GM18873 (cell line): ENCODE measurements around the gene PGLYRP2.
"Not testable (repeated sequence)": the region's sequence is repeated elsewhere in the genome, so short reads cannot be mapped to it uniquely, and the experiment has no call there.

Source experiments
- ATAC-seq: cut with Tn5 transposase; IDR thresholded peaks from one replicate; pipeline ENCODE4 v1.9.1; 2021; ENCODE audit warnings: mild to moderate bottlenecking, moderate library complexity, moderate number of reproducible peaks; ENCODE audit not compliant: unreplicated experiment, low FRiP score

The PGLYRP2 gene

GRCh38 chr19:15479391-15480345 is at the start of gene PGLYRP2:
TSS of gene PGLYRP2 (minus strand) at chr19:15479501. CDS start at chr19:15479371, 130 bp downstream.
- no peak for ATAC-seq

- ATAC-seq: no peak
Observed at GRCh38 chr19:15527705-15528104, 48.4 kb upstream of the PGLYRP2 start.

GRCh38 chr19:15526408-15526807 is 47.1 kb upstream of the PGLYRP2 start:
- no peak for ATAC-seq

GRCh38 chr19:15525291-15525690 is 46.0 kb upstream of the PGLYRP2 start:
- ATAC-seq: no peak

- no peak for ATAC-seq
Observed at GRCh38 chr19:15524781-15525180, 45.5 kb upstream of the PGLYRP2 start.

GRCh38 chr19:15519433-15519976 is 40.2 kb upstream of the PGLYRP2 start:
- no peak for ATAC-seq

- ATAC-seq: no peak
Observed at GRCh38 chr19:15517778-15518177, 38.5 kb upstream of the PGLYRP2 start.

GRCh38 chr19:15516363-15516762 is 37.1 kb upstream of the PGLYRP2 start:
- no peak for ATAC-seq

- not testable (repeated sequence) for ATAC-seq
Observed at GRCh38 chr19:15515227-15515625, 35.9 kb upstream of the PGLYRP2 start.

GRCh38 chr19:15511671-15512424 is 32.5 kb upstream of the PGLYRP2 start:
- no peak for ATAC-seq

GRCh38 chr19:15508035-15508710 is 28.9 kb upstream of the PGLYRP2 start, which contains the start of gene CYP4F22:
TSS of gene CYP4F22 (plus strand) at chr19:15508525. CDS start at chr19:15525337, 16,812 bp downstream.
- ATAC-seq: no peak

- no peak for ATAC-seq
Observed at GRCh38 chr19:15507068-15508034, 28.1 kb upstream of the PGLYRP2 start.

- ATAC-seq: no peak
Observed at GRCh38 chr19:15506074-15506571, 26.8 kb upstream of the PGLYRP2 start.

GRCh38 chr19:15502264-15502663 is 23.0 kb upstream of the PGLYRP2 start:
- ATAC-seq: no peak

- no peak for ATAC-seq
Observed at GRCh38 chr19:15501596-15501995, 22.3 kb upstream of the PGLYRP2 start.

- ATAC-seq: no peak
Observed at GRCh38 chr19:15498910-15499309, 19.6 kb upstream of the PGLYRP2 start.

GRCh38 chr19:15498156-15498858 is 19.0 kb upstream of the PGLYRP2 start:
- no peak for ATAC-seq

GRCh38 chr19:15495151-15495550 is 15.8 kb upstream of the PGLYRP2 start:
- no peak for ATAC-seq
